Lung (tissue), 12 donors: ENCODE measurements around the gene XKRX. TPM values are rescaled to one million over a fixed set of nuclear protein-coding genes. Genes with fewer than 3 reads are reported as not detected.

Experiments
- ATAC-seq: fragments of 200-7000 bp; cut with Tn5 transposase; one replicate; pipeline ENCODE4 v1.9.1; 2020; ENCODE audit warnings: moderate number of reproducible peaks; ENCODE audit not compliant: insufficient read depth, low FRiP score
- DNase-seq, 3 donors: peaks; one replicate each; pipeline ENCODE4 v3.0.0-alpha.2; 2013 to 2017
- H3K27ac ChIP-seq, 2 donors: one replicate each; pipeline ENCODE4 v1.5.1; 2013; ENCODE audit warnings: mild to moderate bottlenecking in 2 of 2, moderate library complexity in 2 of 2, control low read depth in 1 of 2, inconsistent platforms in 1 of 2, low read depth in 1 of 2, low read length in 1 of 2
- H3K27me3 ChIP-seq, 3 donors: one replicate each; pipeline ENCODE4 v1.5.1; 2013; ENCODE audit warnings: low read length in 2 of 3; ENCODE audit not compliant: control insufficient read depth in 3 of 3, insufficient read depth in 3 of 3
- H3K36me3 ChIP-seq, 4 donors: one replicate each; pipeline ENCODE4 v1.5.1; 2013; ENCODE audit warnings: low read length in 4 of 4, mild to moderate bottlenecking in 1 of 4, moderate library complexity in 1 of 4; ENCODE audit not compliant: control insufficient read depth in 4 of 4, insufficient read depth in 4 of 4
- H3K4me1 ChIP-seq, 5 donors: one replicate each; pipeline ENCODE4 v1.5.1; 2013; ENCODE audit warnings: low read length in 5 of 5, mild to moderate bottlenecking in 2 of 5, moderate library complexity in 1 of 5; ENCODE audit not compliant: control insufficient read depth in 5 of 5, insufficient read depth in 5 of 5
- H3K4me3 ChIP-seq: one replicate; pipeline ENCODE4 v1.5.1; 2013; ENCODE audit warnings: mild to moderate bottlenecking, control low read depth, moderate library complexity
- H3K9ac ChIP-seq, 2 donors: one replicate each; pipeline ENCODE4 v1.5.1; 2013; ENCODE audit warnings: low read length in 2 of 2, control low read depth in 1 of 2; ENCODE audit not compliant: insufficient read depth in 1 of 2
- H3K9me3 ChIP-seq, 4 donors: one replicate each; pipeline ENCODE4 v1.5.1; 2013; ENCODE audit warnings: low read length in 3 of 4, mild to moderate bottlenecking in 1 of 4, moderate library complexity in 1 of 4; ENCODE audit not compliant: control insufficient read depth in 4 of 4, insufficient read depth in 3 of 4
- CTCF ChIP-seq: IDR thresholded peaks from 2 replicates; pipeline ENCODE4 v1.5.1; 2012; ENCODE audit warnings: mild to moderate bottlenecking; ENCODE audit errors: control extremely low read depth, extremely low read depth
- WGBS, 2 donors: extraction: QIAGEN DNeasy Blood & Tissue Kit; methylation state at CpG; one replicate each; pipeline ENCODE4 v1.1.7; 2013; 5-methylcytosine and 5-hydroxymethylcytosine counted together
- polyA plus RNA-seq, 2 donors: library from polyadenylated mRNA; stranded (reverse); fragments of 200-250 nt; gene quantifications; one replicate each; pipeline ENCODE4 v1.2.1, GENCODE V29; 2013
- total RNA-seq, 2 donors: library from RNA; depleted of rRNA in 1 of 2; stranded (reverse); fragments of >200 nt in 1 of 2; gene quantifications; one replicate each; pipeline ENCODE4 v1.2.1, GENCODE V29; 2014 to 2021
- donor health status: control.
- donor health status: control.
- donor health status: Bipolar disorder and iron deficiency.
- donor health status: healthy.
- donor health status: DM: yes; HTN: yes; CAD: no.

XKRX gene
- total and polyA plus RNA-seq, 4 donors, result 1.6 to 8.8 (median 4.9) TPM

GRCh38 chrX:100874325-100874724 is 54.4 kb downstream of the XKRX start, which contains the start of gene NOX1:
TSS of gene NOX1 (minus strand) at chrX:100874359. CDS start at chrX:100874139, 220 bp downstream.
- Histone ChIP-seq H3K27ac (no peak within 1 kb of the TSS), H3K36me3 (no peaks in the 10 kb centered on the region), H3K4me1 (peaks cover 0 to 2% (median 0%) of the 10 kb centered on the region in 5 donors), H3K27me3 (peaks cover 0 to 4% (median 0%) of the 10 kb centered on the region in 3 donors), H3K4me3 (no peak within 1 kb of the TSS), H3K9ac (no peak within 1 kb of the TSS), H3K9me3 (no peaks in the 10 kb centered on the region)
- ATAC-seq (no peak), DNase-seq (peak in 1 of 3 donors; percentile 20)
- WGBS, 2 donors, result 21 to 48% methylated on average over 2 of the region's 2 CpGs
- no peak for TF ChIP-seq CTCF

- Histone ChIP-seq H3K27ac (no peak overlapping the region), H3K9ac (no peak overlapping the region), H3K4me3 (no peak overlapping the region), H3K36me3 (no peaks in the 10 kb centered on the region), H3K4me1 (peaks cover 0 to 2% (median 0%) of the 10 kb centered on the region in 5 donors), H3K9me3 (no peaks in the 10 kb centered on the region), H3K27me3 (peaks cover 0 to 4% (median 0%) of the 10 kb centered on the region in 3 donors)
- ATAC-seq (no peak), DNase-seq (no peak)
- no peak for TF ChIP-seq CTCF
- WGBS, 2 donors, result 59 to 87% methylated on average over 9 of the region's 9 CpGs
These were observed 56.8 kb downstream of the XKRX start for GRCh38 chrX:100871594-100872560.

GRCh38 chrX:100870527-100870926 is 58.2 kb downstream of the XKRX start:
- no peaks in the 10 kb centered on the region for H3K9me3 ChIP-seq
- 67 to 84% methylated on average over 5 of the region's 5 CpGs for WGBS, 2 donors
- peaks cover 0 to 2% (median 0%) of the 10 kb centered on the region in 5 donors for H3K4me1 ChIP-seq
- H3K9ac ChIP-seq, result no peak overlapping the region
- no peak for TF ChIP-seq CTCF
- H3K27me3 ChIP-seq, result peaks cover 0 to 4% (median 0%) of the 10 kb centered on the region in 3 donors
- no peaks in the 10 kb centered on the region for H3K36me3 ChIP-seq
- DNase-seq (no peak), ATAC-seq (no peak)
- no peak overlapping the region for H3K4me3 ChIP-seq
- H3K27ac ChIP-seq, result no peak overlapping the region
